CD14-positive monocyte (primary cell): ENCODE results near the gene PCP2. TPM values are rescaled to one million over a fixed set of nuclear protein-coding genes. Genes with fewer than 3 reads are reported as not detected.

ENCODE experiments used
- DNase-seq, 3 donors: peaks; one replicate each; pipeline ENCODE4 v3.0.0-alpha.2; 2011 to 2022
- H2AFZ ChIP-seq: 2 replicates; pipeline ENCODE4 v1.6.0; 2012; ENCODE audit warnings: mild to moderate bottlenecking, low read depth, low read length, inconsistent platforms; ENCODE audit not compliant: insufficient read depth, poor library complexity, severe bottlenecking
- H3K27ac ChIP-seq, 2 donors: 1 replicate in 1 of 2; 2 replicates in 1 of 2; pipeline ENCODE4 v1.5.1; 2012 to 2013; ENCODE audit warnings: low read length in 2 of 2, control low read depth in 1 of 2, inconsistent platforms in 1 of 2, low read depth in 1 of 2, mild to moderate bottlenecking in 1 of 2
- H3K27me3 ChIP-seq, 2 donors: one replicate each; pipeline versions ENCODE4 v1.6.0 to v1.6.1; 2011 to 2013; ENCODE audit warnings: low read length in 2 of 2; ENCODE audit not compliant: control insufficient read depth in 2 of 2, insufficient read depth in 2 of 2
- H3K36me3 ChIP-seq, 2 donors: replicated peaks in 1 of 2; 1 replicate in 1 of 2; 2 replicates in 1 of 2; pipeline versions ENCODE4 v1.5.1 to v1.6.1; 2012 to 2013; ENCODE audit warnings: low read length in 2 of 2, control low read depth in 1 of 2, inconsistent platforms in 1 of 2, mild to moderate bottlenecking in 1 of 2; ENCODE audit not compliant: insufficient read depth in 2 of 2, control insufficient read depth in 1 of 2
- H3K4me1 ChIP-seq, 2 donors: 1 replicate in 1 of 2; 2 replicates in 1 of 2; pipeline versions ENCODE4 v1.5.1 to v1.6.1; 2012 to 2013; ENCODE audit warnings: low read length in 2 of 2, control low read depth in 1 of 2, inconsistent platforms in 1 of 2, mild to moderate bottlenecking in 1 of 2, moderate library complexity in 1 of 2; ENCODE audit not compliant: insufficient read depth in 2 of 2, control insufficient read depth in 1 of 2
- H3K4me2 ChIP-seq: replicated peaks from 2 replicates; pipeline ENCODE3; 2012; ENCODE audit warnings: low read length, moderate library complexity, mild to moderate bottlenecking; ENCODE audit not compliant: poor library complexity, severe bottlenecking; ENCODE audit errors: extremely low read depth
- H3K4me3 ChIP-seq, 3 experiments: fragments of 200-600 bp in 1 of 3; sonication (generic) in 1 of 3; replicated peaks in 1 of 3; 1 replicate in 2 of 3; 2 replicates in 1 of 3; pipeline ENCODE4 v1.5.1; 2011 to 2013; ENCODE audit warnings: low read length in 3 of 3, mild to moderate bottlenecking in 3 of 3, control low read depth in 2 of 3, low read depth in 2 of 3, inconsistent platforms in 1 of 3, moderate library complexity in 1 of 3
- H3K79me2 ChIP-seq: 2 replicates; pipeline ENCODE4 v1.6.0; 2012; ENCODE audit warnings: mild to moderate bottlenecking, control low read depth, inconsistent platforms, low read length, moderate library complexity; ENCODE audit not compliant: insufficient read depth
- H3K9ac ChIP-seq: 2 replicates; pipeline ENCODE4 v1.6.0; 2017; ENCODE audit warnings: low read length, mild to moderate bottlenecking; ENCODE audit not compliant: insufficient read depth, poor library complexity, severe bottlenecking
- H3K9me3 ChIP-seq, 2 donors: replicated peaks in 1 of 2; 1 replicate in 1 of 2; 2 replicates in 1 of 2; pipeline versions ENCODE4 v1.5.1 to v1.6.1; 2012 to 2013; ENCODE audit warnings: low read length in 2 of 2, control low read depth in 1 of 2; ENCODE audit not compliant: control insufficient read depth in 1 of 2, insufficient read depth in 1 of 2
- H4K20me1 ChIP-seq: 2 replicates; pipeline ENCODE4 v1.6.0; 2012; ENCODE audit warnings: mild to moderate bottlenecking, low read length, control low read depth, moderate library complexity; ENCODE audit not compliant: insufficient read depth
- H3K27ac Mint-ChIP-seq, 7 donors: one replicate each; pipeline ENCODE4 v1.8.0; 2020; ENCODE audit warnings: mild to moderate bottlenecking in 7 of 7, mixed read lengths in 7 of 7, moderate library complexity in 6 of 7, inconsistent platforms in 2 of 7
- H3K27me3 Mint-ChIP-seq, 3 donors: one replicate each; pipeline ENCODE4 v1.8.0; 2021 to 2022; ENCODE audit warnings: low read depth in 3 of 3, mild to moderate bottlenecking in 3 of 3, mixed read lengths in 3 of 3, moderate library complexity in 3 of 3, inconsistent platforms in 1 of 3
- H3K36me3 Mint-ChIP-seq, 2 donors: one replicate each; pipeline ENCODE4 v1.8.0; 2020; ENCODE audit warnings: mixed read lengths in 2 of 2, inconsistent platforms in 1 of 2, mild to moderate bottlenecking in 1 of 2
- H3K4me1 Mint-ChIP-seq: one replicate; pipeline ENCODE4 v1.8.0; 2020; ENCODE audit warnings: mild to moderate bottlenecking, mixed read lengths
- H3K4me3 Mint-ChIP-seq, 2 donors: one replicate each; pipeline ENCODE4 v1.8.0; 2020; ENCODE audit warnings: mild to moderate bottlenecking in 2 of 2, mixed read lengths in 2 of 2, moderate library complexity in 1 of 2
- H3K9me3 Mint-ChIP-seq, 7 donors: one replicate each; pipeline ENCODE4 v1.8.0; 2020 to 2022; ENCODE audit warnings: mixed read lengths in 7 of 7, mild to moderate bottlenecking in 6 of 7, moderate library complexity in 6 of 7, inconsistent platforms in 2 of 7
- CTCF ChIP-seq: fragments of 200-600 bp; IDR thresholded peaks from one replicate; pipeline ENCODE4 v1.8.0; 2022; ENCODE audit warnings: antibody characterized with exemption, mild to moderate bottlenecking
- WGBS: methylation state at CpG from one replicate; pipeline ENCODE4 v1.1.5; 2013; ENCODE audit warnings: missing lambda C conversion rate; ENCODE audit not compliant: insufficient coverage; 5-methylcytosine and 5-hydroxymethylcytosine counted together
- intact Hi-C, 2 donors: fragments of 100-400 bp; cut with micrococcal nuclease; formaldehyde crosslinking; loops; one replicate each; pipeline versions ENCODE4 v1.15.0 to v1.15.1; 2023
- polyA plus RNA-seq, 3 donors: library from polyadenylated mRNA; depleted of rRNA in 1 of 3; unstranded in 2 of 3; stranded (reverse) in 1 of 3; fragments of 300-500 nt in 2 of 3; fragments of >200 nt in 1 of 3; fragmentation: Illumina TruSeq in 2 of 3; gene quantifications; 1 replicate in 2 of 3; 2 replicates in 1 of 3; pipeline ENCODE4 v1.2.3, GENCODE V29; 2012 to 2021

Gene PCP2
- polyA plus RNA-seq, 3 donors, result 1.8 TPM; not detected in 2

GRCh38 chr19:7663706-7664105, 30.2 kb upstream of the PCP2 start:
- no peak overlapping the region for H3K27ac Mint-ChIP-seq
- H3K4me3 Mint-ChIP-seq, result no peak overlapping the region
- Histone ChIP-seq H3K4me1 (peaks cover 22 to 34% of the 10 kb centered on the region in 2 donors), H3K27me3 (no peaks in the 10 kb centered on the region), H3K27ac (no peak overlapping the region), H3K9me3 (no peaks in the 10 kb centered on the region), H2AFZ (no peak overlapping the region), H4K20me1 (no peaks in the 10 kb centered on the region), H3K79me2 (peaks cover 4% of the 10 kb centered on the region), H3K36me3 (no peaks in the 10 kb centered on the region), H3K9ac (no peak overlapping the region), H3K4me3 (no peak overlapping the region), H3K4me2 (no peak overlapping the region)
- peaks cover 0 to 2% (median 0%) of the 10 kb centered on the region in 7 donors for H3K9me3 Mint-ChIP-seq
- peaks cover 0 to 10% (median 0%) of the 10 kb centered on the region in 3 donors for H3K27me3 Mint-ChIP-seq
- TF ChIP-seq CTCF, result no peak
- WGBS, result 100% methylated on average over 2 of the region's 7 CpGs
- DNase-seq, result no peak
- intact Hi-C loops, result no loop called here
- H3K4me1 Mint-ChIP-seq, result peaks cover 26% of the 10 kb centered on the region
- no peaks in the 10 kb centered on the region for H3K36me3 Mint-ChIP-seq

- Mint-ChIP-seq H3K4me1 (peaks cover 27% of the 10 kb centered on the region), H3K27ac (peak overlapping the region in 1 of 7 donors; percentile 7), H3K9me3 (peaks cover 0 to 2% (median 0%) of the 10 kb centered on the region in 7 donors), H3K4me3 (no peak overlapping the region), H3K27me3 (peaks cover 0 to 10% (median 0%) of the 10 kb centered on the region in 3 donors), H3K36me3 (no peaks in the 10 kb centered on the region)
- Histone ChIP-seq H4K20me1 (no peaks in the 10 kb centered on the region), H3K9me3 (no peaks in the 10 kb centered on the region), H3K9ac (no peak overlapping the region), H3K79me2 (no peaks in the 10 kb centered on the region), H3K27ac (no peak overlapping the region), H3K4me1 (peaks cover 25 to 37% of the 10 kb centered on the region in 2 donors), H3K36me3 (no peaks in the 10 kb centered on the region), H3K4me3 (no peak overlapping the region), H3K27me3 (no peaks in the 10 kb centered on the region), H3K4me2 (no peak overlapping the region), H2AFZ (no peak overlapping the region)
- DNase-seq, result no peak
- 93% methylated on average over 9 of the region's 14 CpGs for WGBS
- TF ChIP-seq CTCF, result no peak
- intact Hi-C loops, result no loop called here
Observed at GRCh38 chr19:7662657-7663056, 29.1 kb upstream of the PCP2 start.
